Eye (tissue), 1 donor: Measurements from ENCODE around the gene CAMP.

ENCODE experiments used
- DNase-seq: peaks from one replicate; pipeline ENCODE4 v3.0.0-alpha.2; 2015

The CAMP gene

GRCh38 chr3:48215019-48215418, 8.3 kb upstream of the CAMP start:
- DNase-seq, result no peak

GRCh38 chr3:48215466-48215865, 7.8 kb upstream of the CAMP start:
- DNase-seq, result no peak

- no peak for DNase-seq
Observed at GRCh38 chr3:48215876-48216275, 7.4 kb upstream of the CAMP start.

GRCh38 chr3:48217449-48217848, 5.8 kb upstream of the CAMP start:
- DNase-seq, result no peak

- DNase-seq, result no peak
Observed at GRCh38 chr3:48218537-48218936, 4.8 kb upstream of the CAMP start.

GRCh38 chr3:48219543-48219942, 3.8 kb upstream of the CAMP start:
- no peak for DNase-seq

GRCh38 chr3:48220746-48221145, 2.5 kb upstream of the CAMP start:
- no peak for DNase-seq

- DNase-seq, result no peak
Observed at GRCh38 chr3:48225587-48225986, 2.3 kb downstream of the CAMP start.

- DNase-seq, result no peak
Observed at GRCh38 chr3:48226939-48227338, 3.6 kb downstream of the CAMP start.

- peak; percentile 24 for DNase-seq
Observed at GRCh38 chr3:48232232-48232631, 8.9 kb downstream of the CAMP start.

GRCh38 chr3:48232734-48233133, 9.4 kb downstream of the CAMP start:
- peak; percentile 78 for DNase-seq

- DNase-seq, result no peak
Observed at GRCh38 chr3:48233542-48233941, 10.2 kb downstream of the CAMP start.

- no peak for DNase-seq
Observed at GRCh38 chr3:48236531-48236930, 13.2 kb downstream of the CAMP start.

GRCh38 chr3:48238531-48239085, 15.3 kb downstream of the CAMP start:
- DNase-seq, result no peak

GRCh38 chr3:48240000-48240963, 17.0 kb downstream of the CAMP start:
- DNase-seq, result peak; percentile 36

- peak; percentile 35 for DNase-seq
Observed at GRCh38 chr3:48241796-48242455, 18.6 kb downstream of the CAMP start.

GRCh38 chr3:48243886-48244285, 20.6 kb downstream of the CAMP start:
- no peak for DNase-seq

GRCh38 chr3:48244461-48244860, 21.2 kb downstream of the CAMP start:
- DNase-seq, result no peak

GRCh38 chr3:48245136-48245535, 21.8 kb downstream of the CAMP start:
- DNase-seq, result no peak

- no peak for DNase-seq
Observed at GRCh38 chr3:48247401-48247811, 24.1 kb downstream of the CAMP start.

GRCh38 chr3:48248095-48248850, 25.0 kb downstream of the CAMP start:
- peak; percentile 21 for DNase-seq

- no peak for DNase-seq
Observed at GRCh38 chr3:48256557-48256956, 33.3 kb downstream of the CAMP start.

- DNase-seq, result no peak
Observed at GRCh38 chr3:48258530-48258929, 35.2 kb downstream of the CAMP start.
